H9 (cell line): ENCODE results near the gene PCDHAC1. TPM values are rescaled to one million over a fixed set of nuclear protein-coding genes. Genes with fewer than 3 reads are reported as not detected.

ENCODE experiments used
- DNase-seq: peaks from one replicate; pipeline ENCODE4 v3.0.0-alpha.2; 2017
- H2AFZ ChIP-seq: one replicate; pipeline ENCODE4 v1.6.1; 2013; ENCODE audit warnings: mild to moderate bottlenecking, low read length, control low read depth, moderate library complexity
- H2AK5ac ChIP-seq: 2 replicates; pipeline ENCODE4 v1.6.1; 2013; ENCODE audit warnings: low read length, control low read depth, mixed read lengths; ENCODE audit not compliant: insufficient read length
- H2BK120ac ChIP-seq: one replicate; pipeline ENCODE4 v1.6.1; 2013; ENCODE audit warnings: low read depth, mild to moderate bottlenecking, low read length, control low read depth, inconsistent platforms; ENCODE audit not compliant: poor library complexity, severe bottlenecking
- H2BK12ac ChIP-seq: 2 replicates; pipeline ENCODE4 v1.6.1; 2013; ENCODE audit warnings: low read length, control low read depth, mixed read lengths, low read depth; ENCODE audit not compliant: insufficient read length
- H2BK15ac ChIP-seq: 2 replicates; pipeline ENCODE4 v1.6.1; 2013; ENCODE audit warnings: low read depth, low read length, control low read depth
- H2BK20ac ChIP-seq: one replicate; pipeline ENCODE4 v1.6.1; 2013; ENCODE audit warnings: low read depth, mild to moderate bottlenecking, low read length, control low read depth, inconsistent platforms; ENCODE audit not compliant: poor library complexity, severe bottlenecking
- H2BK5ac ChIP-seq: 2 replicates; pipeline ENCODE4 v1.6.1; 2013; ENCODE audit warnings: low read length, control low read depth, mixed read lengths; ENCODE audit not compliant: insufficient read length
- H3K14ac ChIP-seq: 2 replicates; pipeline ENCODE4 v1.6.1; 2013; ENCODE audit warnings: low read length, control low read depth; ENCODE audit not compliant: insufficient read depth
- H3K18ac ChIP-seq: 2 replicates; pipeline ENCODE4 v1.6.1; 2013; ENCODE audit warnings: low read depth, mild to moderate bottlenecking, mixed read lengths, low read length, control low read depth; ENCODE audit not compliant: insufficient read length
- H3K23ac ChIP-seq: 2 replicates; pipeline ENCODE4 v1.6.1; 2013; ENCODE audit warnings: low read length, control low read depth, mixed read lengths, low read depth; ENCODE audit not compliant: insufficient read length
- H3K23me2 ChIP-seq: 2 replicates; pipeline ENCODE4 v1.6.1; 2013; ENCODE audit warnings: low read depth, mild to moderate bottlenecking, mixed read lengths, low read length, control low read depth; ENCODE audit not compliant: insufficient read length, poor library complexity, severe bottlenecking
- H3K27ac ChIP-seq: 2 replicates; pipeline ENCODE4 v1.5.1; 2013; ENCODE audit warnings: low read length, control low read depth, mixed read lengths, low read depth; ENCODE audit not compliant: insufficient read length
- H3K27me3 ChIP-seq: 2 replicates; pipeline ENCODE4 v1.6.1; 2013; ENCODE audit warnings: low read length, control low read depth, inconsistent platforms; ENCODE audit not compliant: insufficient read depth
- H3K4ac ChIP-seq: 2 replicates; pipeline ENCODE4 v1.6.1; 2013; ENCODE audit warnings: low read depth, mild to moderate bottlenecking, control low read depth, inconsistent platforms, low read length, moderate library complexity
- H3K4me1 ChIP-seq: 2 replicates; pipeline ENCODE4 v1.6.1; 2013; ENCODE audit warnings: low read length, control low read depth, inconsistent platforms; ENCODE audit not compliant: insufficient read depth
- H3K4me2 ChIP-seq: 2 replicates; pipeline ENCODE4 v1.6.1; 2013; ENCODE audit warnings: low read length, control low read depth, mixed read lengths; ENCODE audit not compliant: insufficient read length, insufficient read depth
- H3K56ac ChIP-seq: 2 replicates; pipeline ENCODE4 v1.6.1; 2013; ENCODE audit warnings: low read depth, mild to moderate bottlenecking, mixed read lengths, low read length, control low read depth; ENCODE audit not compliant: insufficient read length
- H3K79me1 ChIP-seq: 2 replicates; pipeline ENCODE4 v1.6.1; 2013; ENCODE audit warnings: low read depth, mild to moderate bottlenecking, moderate library complexity, low read length, control low read depth, inconsistent platforms; ENCODE audit not compliant: insufficient read depth, poor library complexity, severe bottlenecking
- H3K79me2 ChIP-seq: 2 replicates; pipeline ENCODE4 v1.6.1; 2013; ENCODE audit warnings: low read length, control low read depth, inconsistent platforms; ENCODE audit not compliant: insufficient read depth
- H3K9ac ChIP-seq: 2 replicates; pipeline ENCODE4 v1.6.1; 2013; ENCODE audit warnings: low read length, control low read depth, mixed read lengths; ENCODE audit not compliant: insufficient read length; ENCODE audit errors: extremely low read depth
- H3K9me3 ChIP-seq: one replicate; pipeline ENCODE4 v1.6.1; 2013; ENCODE audit warnings: low read depth, low read length, inconsistent platforms; ENCODE audit not compliant: control insufficient read depth
- H3T11ph ChIP-seq: one replicate; pipeline ENCODE4 v1.6.1; 2013; ENCODE audit warnings: mild to moderate bottlenecking, low read length, control low read depth, inconsistent platforms
- H4K20me1 ChIP-seq: one replicate; pipeline ENCODE4 v1.6.1; 2013; ENCODE audit not compliant: control insufficient read depth, insufficient read length, insufficient read depth
- H4K5ac ChIP-seq: 2 replicates; pipeline ENCODE4 v1.6.1; 2013; ENCODE audit warnings: low read depth, mild to moderate bottlenecking, mixed read lengths, low read length, control low read depth; ENCODE audit not compliant: insufficient read length
- H4K8ac ChIP-seq: replicated peaks from 2 replicates; pipeline ENCODE4 v1.6.1; 2013; ENCODE audit warnings: low read length, control low read depth, mixed read lengths, low read depth; ENCODE audit not compliant: insufficient read length
- H4K91ac ChIP-seq: 2 replicates; pipeline ENCODE4 v1.6.1; 2013; ENCODE audit warnings: low read depth, mild to moderate bottlenecking, moderate library complexity, mixed read lengths, low read length, control low read depth; ENCODE audit not compliant: insufficient read length
- H3K27ac Mint-ChIP-seq, 3 experiments: 2 replicates in 2 of 3; 3 replicates in 1 of 3; pipeline ENCODE4 v1.8.0; 2020 to 2021; ENCODE audit warnings: mixed read lengths in 3 of 3, mild to moderate bottlenecking in 1 of 3, moderate library complexity in 1 of 3
- H3K27me3 Mint-ChIP-seq: 2 replicates; pipeline ENCODE4 v1.8.0; 2021; ENCODE audit warnings: low read depth, mild to moderate bottlenecking, moderate library complexity, mixed read lengths
- H3K36me3 Mint-ChIP-seq, 3 experiments: 2 replicates in 2 of 3; 3 replicates in 1 of 3; pipeline ENCODE4 v1.8.0; 2020 to 2021; ENCODE audit warnings: low read depth in 3 of 3, mixed read lengths in 3 of 3; ENCODE audit not compliant: insufficient read depth in 1 of 3
- H3K4me1 Mint-ChIP-seq, 2 experiments: 2 replicates each; pipeline ENCODE4 v1.8.0; 2020; ENCODE audit warnings: mixed read lengths in 2 of 2
- H3K4me3 Mint-ChIP-seq, 2 experiments: 2 replicates in 1 of 2; 3 replicates in 1 of 2; pipeline ENCODE4 v1.8.0; 2020 to 2021; ENCODE audit warnings: mild to moderate bottlenecking in 2 of 2, mixed read lengths in 2 of 2, moderate library complexity in 1 of 2
- H3K9me3 Mint-ChIP-seq, 2 experiments: 2 replicates in 1 of 2; 3 replicates in 1 of 2; pipeline ENCODE4 v1.8.0; 2020; ENCODE audit warnings: mild to moderate bottlenecking in 2 of 2, mixed read lengths in 2 of 2, moderate library complexity in 1 of 2
- total RNA-seq: library from RNA; stranded (reverse); gene quantifications from 2 replicates; pipeline ENCODE4 v1.2.1, GENCODE V29; 2021
- TF ChIP-seq, protein P1 (sequence below): fragments of 200-600 bp; sonication (generic); conservative IDR thresholded peaks from 3 replicates; pipeline ENCODE4 v1.8.0; 2021; ENCODE audit warnings: antibody characterized with exemption, mild to moderate bottlenecking

The PCDHAC1 gene
- total RNA-seq, 1 experiment from 2014 or later, result 8.7 TPM

DNA sequence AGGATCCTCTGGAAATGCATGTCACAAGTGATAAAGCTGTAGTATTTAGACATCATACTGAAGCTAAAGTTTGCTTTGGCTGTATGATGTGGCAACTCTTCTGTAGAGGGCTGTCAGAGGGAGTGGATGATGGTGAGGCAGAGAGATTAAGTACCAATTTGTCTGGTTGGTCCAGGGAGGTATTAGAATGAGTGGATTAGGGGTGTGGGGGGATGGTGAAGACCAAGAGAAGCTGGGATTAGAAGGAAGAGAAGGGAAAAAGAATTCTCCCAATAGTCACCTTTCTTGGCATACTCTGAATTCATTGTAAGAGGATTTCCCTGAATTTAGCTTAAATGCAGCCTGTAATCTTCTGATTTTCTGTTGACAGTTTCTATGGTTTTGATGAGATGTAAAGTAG is 43.8 kb downstream of the PCDHAC1 start:
- H3K79me1 ChIP-seq, result no peaks in the 10 kb centered on the region
- peaks cover 6% of the 10 kb centered on the region; the same call in 1 of the 2 replicates for H3K27me3 ChIP-seq
- H3K27ac ChIP-seq, result no peak overlapping the region
- TF ChIP-seq, protein P1, sequence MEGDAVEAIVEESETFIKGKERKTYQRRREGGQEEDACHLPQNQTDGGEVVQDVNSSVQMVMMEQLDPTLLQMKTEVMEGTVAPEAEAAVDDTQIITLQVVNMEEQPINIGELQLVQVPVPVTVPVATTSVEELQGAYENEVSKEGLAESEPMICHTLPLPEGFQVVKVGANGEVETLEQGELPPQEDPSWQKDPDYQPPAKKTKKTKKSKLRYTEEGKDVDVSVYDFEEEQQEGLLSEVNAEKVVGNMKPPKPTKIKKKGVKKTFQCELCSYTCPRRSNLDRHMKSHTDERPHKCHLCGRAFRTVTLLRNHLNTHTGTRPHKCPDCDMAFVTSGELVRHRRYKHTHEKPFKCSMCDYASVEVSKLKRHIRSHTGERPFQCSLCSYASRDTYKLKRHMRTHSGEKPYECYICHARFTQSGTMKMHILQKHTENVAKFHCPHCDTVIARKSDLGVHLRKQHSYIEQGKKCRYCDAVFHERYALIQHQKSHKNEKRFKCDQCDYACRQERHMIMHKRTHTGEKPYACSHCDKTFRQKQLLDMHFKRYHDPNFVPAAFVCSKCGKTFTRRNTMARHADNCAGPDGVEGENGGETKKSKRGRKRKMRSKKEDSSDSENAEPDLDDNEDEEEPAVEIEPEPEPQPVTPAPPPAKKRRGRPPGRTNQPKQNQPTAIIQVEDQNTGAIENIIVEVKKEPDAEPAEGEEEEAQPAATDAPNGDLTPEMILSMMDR, result no peak
- H2BK15ac ChIP-seq, result no peak overlapping the region
- H3K14ac ChIP-seq, result no peak overlapping the region
- peaks cover 3% of the 10 kb centered on the region; the same call in 1 of the 2 replicates for H3K4me1 ChIP-seq
- no peak overlapping the region for H3T11ph ChIP-seq
- no peak overlapping the region for H3K9ac ChIP-seq
- H2AFZ ChIP-seq, result no peak overlapping the region
- peaks cover 14% of the 10 kb centered on the region for H3K23me2 ChIP-seq
- no peak overlapping the region for H3K27ac Mint-ChIP-seq
- DNase-seq, result no peak
- H3K4me1 Mint-ChIP-seq, result peaks cover 36 to 37% of the 10 kb centered on the region in 2 experiments
- H3K9me3 Mint-ChIP-seq, result no peaks in the 10 kb centered on the region
- no peak overlapping the region for H2AK5ac ChIP-seq
- no peak overlapping the region for H3K4me3 Mint-ChIP-seq
- H3K27me3 Mint-ChIP-seq, result peaks cover 34% of the 10 kb centered on the region
- H3K23ac ChIP-seq, result no peak overlapping the region
- H3K18ac ChIP-seq, result no peak overlapping the region
- H4K91ac ChIP-seq, result no peak overlapping the region
- no peak overlapping the region for H3K56ac ChIP-seq
- H2BK20ac ChIP-seq, result no peak overlapping the region
- no peaks in the 10 kb centered on the region for H3K79me2 ChIP-seq
- H3K4me2 ChIP-seq, result no peak overlapping the region
- no peak overlapping the region for H4K8ac ChIP-seq
- peaks cover 0 to 4% (median 2%) of the 10 kb centered on the region in 3 experiments; a peak in 3 of 7 replicates for H3K36me3 Mint-ChIP-seq
- H4K5ac ChIP-seq, result no peak overlapping the region
- H4K20me1 ChIP-seq, result peaks cover 2% of the 10 kb centered on the region
- H3K4ac ChIP-seq, result no peak overlapping the region
- no peak overlapping the region for H2BK5ac ChIP-seq
- no peak overlapping the region for H2BK120ac ChIP-seq
- H2BK12ac ChIP-seq, result no peak overlapping the region
- no peaks in the 10 kb centered on the region for H3K9me3 ChIP-seq
